Brain microvascular endothelial cell (primary cell): ENCODE results near the gene SLCO2A1.

Experiments
- DNase-seq: peaks from one replicate; pipeline ENCODE4 v3.0.0-alpha.2; 2020
- H3K27ac ChIP-seq: fragments of 250-450 bp; sonication (Bioruptor Pico); 2 replicates; pipeline ENCODE4 v1.5.1; 2020; ENCODE audit warnings: mild to moderate bottlenecking, moderate library complexity
- H3K27me3 ChIP-seq: fragments of 250-450 bp; sonication (Bioruptor Pico); replicated peaks from 2 replicates; pipeline ENCODE4 v1.5.1; 2020; ENCODE audit warnings: mild to moderate bottlenecking
- H3K36me3 ChIP-seq: fragments of 250-450 bp; sonication (Bioruptor Pico); replicated peaks from 2 replicates; pipeline ENCODE4 v1.5.1; 2020; ENCODE audit warnings: mild to moderate bottlenecking
- H3K4me3 ChIP-seq: 2 replicates; pipeline ENCODE4 v1.5.1; 2011; ENCODE audit warnings: low read depth, mild to moderate bottlenecking, control low read depth, low read length, moderate library complexity
- in situ Hi-C: cut with HindIII; loops from 2 replicates; pipeline ENCODE4 v1.10.0; 2017; ENCODE audit warnings: low sequenced_read_pairs, low pct_ligation_motif_present
- TF ChIP-seq, protein P1 (sequence below): IDR thresholded peaks from 2 replicates; pipeline ENCODE4 v1.5.1; 2011; ENCODE audit warnings: low read depth, mild to moderate bottlenecking, moderate library complexity, low read length, control low read depth, inconsistent platforms; ENCODE audit errors: missing control alignments

Gene SLCO2A1

DNA sequence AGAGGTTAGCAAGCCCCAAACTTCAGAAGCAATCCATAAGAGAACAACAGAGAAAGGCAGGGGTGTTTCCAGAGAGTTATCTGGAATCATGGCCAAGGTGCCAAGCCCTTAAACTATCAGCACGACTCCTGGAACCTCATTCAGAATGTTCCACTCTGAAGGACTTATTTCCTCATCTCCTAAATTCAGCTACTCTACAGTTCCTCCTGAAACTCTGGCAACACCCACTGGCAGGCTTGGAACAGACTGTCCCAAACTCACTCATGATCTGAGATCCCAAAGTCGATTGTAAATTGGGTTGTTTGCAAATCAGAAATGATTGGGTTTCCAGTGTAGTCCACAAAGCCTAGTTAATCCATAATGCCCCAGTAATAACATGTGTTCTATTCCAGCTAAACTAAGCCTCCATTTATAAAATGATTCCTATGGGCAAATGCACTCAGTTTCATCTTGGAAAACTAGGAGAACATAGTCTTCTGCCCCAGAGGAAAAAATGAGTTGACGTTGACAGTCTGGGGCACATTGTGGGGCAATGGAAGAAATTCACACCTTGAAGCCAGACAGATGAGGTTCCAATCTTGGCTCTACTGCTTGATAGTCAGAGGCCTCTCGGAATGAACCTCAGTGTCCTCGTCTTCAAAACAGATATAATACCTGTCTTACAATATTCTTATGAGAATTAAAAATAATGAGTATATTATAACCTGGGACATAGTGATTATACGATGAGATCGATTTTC, 65.9 kb downstream of the SLCO2A1 start:
- in situ Hi-C loops: no loop called here
- no peaks in the 10 kb centered on the region for H3K27me3 ChIP-seq
- DNase-seq: no peak
- H3K36me3 ChIP-seq: no peaks in the 10 kb centered on the region
- H3K4me3 ChIP-seq: no peak overlapping the region
- TF ChIP-seq, protein P1, sequence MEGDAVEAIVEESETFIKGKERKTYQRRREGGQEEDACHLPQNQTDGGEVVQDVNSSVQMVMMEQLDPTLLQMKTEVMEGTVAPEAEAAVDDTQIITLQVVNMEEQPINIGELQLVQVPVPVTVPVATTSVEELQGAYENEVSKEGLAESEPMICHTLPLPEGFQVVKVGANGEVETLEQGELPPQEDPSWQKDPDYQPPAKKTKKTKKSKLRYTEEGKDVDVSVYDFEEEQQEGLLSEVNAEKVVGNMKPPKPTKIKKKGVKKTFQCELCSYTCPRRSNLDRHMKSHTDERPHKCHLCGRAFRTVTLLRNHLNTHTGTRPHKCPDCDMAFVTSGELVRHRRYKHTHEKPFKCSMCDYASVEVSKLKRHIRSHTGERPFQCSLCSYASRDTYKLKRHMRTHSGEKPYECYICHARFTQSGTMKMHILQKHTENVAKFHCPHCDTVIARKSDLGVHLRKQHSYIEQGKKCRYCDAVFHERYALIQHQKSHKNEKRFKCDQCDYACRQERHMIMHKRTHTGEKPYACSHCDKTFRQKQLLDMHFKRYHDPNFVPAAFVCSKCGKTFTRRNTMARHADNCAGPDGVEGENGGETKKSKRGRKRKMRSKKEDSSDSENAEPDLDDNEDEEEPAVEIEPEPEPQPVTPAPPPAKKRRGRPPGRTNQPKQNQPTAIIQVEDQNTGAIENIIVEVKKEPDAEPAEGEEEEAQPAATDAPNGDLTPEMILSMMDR: no peak
- no peak overlapping the region for H3K27ac ChIP-seq

DNA sequence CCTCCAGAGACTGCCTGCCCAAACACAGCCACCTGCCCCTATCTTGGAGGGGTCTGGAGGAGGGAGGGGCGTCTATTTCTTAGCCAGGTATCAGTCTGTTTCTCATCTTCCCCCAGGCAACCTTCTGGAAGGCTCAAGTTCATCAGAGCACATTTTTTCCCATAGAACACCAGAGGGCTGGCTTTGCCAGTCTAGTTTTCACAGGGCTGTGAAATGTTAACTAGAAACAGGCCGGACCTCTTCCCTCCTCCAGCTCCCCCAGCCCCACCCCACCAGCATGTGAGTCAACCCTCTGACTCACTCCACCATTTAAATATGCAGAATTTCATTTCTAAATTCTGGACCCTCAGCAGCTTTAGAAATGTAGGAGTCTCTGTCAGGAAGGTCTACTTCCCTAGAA, 66.9 kb downstream of the SLCO2A1 start:
- no peaks in the 10 kb centered on the region for H3K36me3 ChIP-seq
- TF ChIP-seq, protein P1: no peak
- no peaks in the 10 kb centered on the region for H3K27me3 ChIP-seq
- no peak for DNase-seq
- in situ Hi-C loops: no loop called here
- H3K27ac ChIP-seq: no peak overlapping the region
- H3K4me3 ChIP-seq: no peak overlapping the region

DNA sequence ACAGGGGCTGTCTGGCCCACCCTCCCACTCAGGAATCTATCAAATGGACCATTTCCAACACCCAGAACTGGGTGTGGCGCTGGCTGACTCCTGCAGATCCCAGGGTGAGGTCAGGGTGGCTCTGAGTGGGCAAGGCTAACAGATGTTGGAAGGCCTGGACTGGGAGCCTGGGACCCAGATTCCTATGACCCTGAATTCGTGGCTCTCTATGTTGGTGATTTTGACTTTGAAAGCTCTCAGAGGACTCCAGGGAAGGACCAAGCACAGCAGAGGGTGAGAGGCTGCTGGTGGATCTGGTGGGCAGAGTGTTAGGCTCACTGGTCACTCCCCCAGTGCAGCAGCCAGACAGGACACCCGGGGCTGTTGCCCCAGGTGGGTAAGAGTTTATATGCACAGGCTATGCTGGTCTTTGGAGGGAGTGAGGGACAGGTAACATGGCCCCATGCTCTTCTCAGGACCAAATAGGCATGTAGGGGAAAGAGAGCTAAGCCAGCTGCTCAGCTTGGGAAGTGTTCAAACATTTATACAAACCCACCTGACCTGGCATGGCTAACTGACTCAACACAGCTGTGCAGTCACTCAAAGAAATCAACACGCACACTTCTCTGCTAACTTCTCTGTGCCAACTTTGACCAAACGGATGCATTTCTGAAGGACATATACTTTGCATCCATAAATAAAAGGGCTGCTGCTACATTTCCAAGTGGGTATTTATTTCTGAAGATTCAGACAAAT, 71.5 kb downstream of the SLCO2A1 start:
- no peak for DNase-seq
- in situ Hi-C loops: no loop called here
- H3K27ac ChIP-seq: no peak overlapping the region
- no peak overlapping the region for H3K4me3 ChIP-seq
- no peaks in the 10 kb centered on the region for H3K27me3 ChIP-seq
- H3K36me3 ChIP-seq: no peaks in the 10 kb centered on the region
- TF ChIP-seq, protein P1: no peak

GRCh38 chr3:133956982-133957381, 72.7 kb downstream of the SLCO2A1 start:
- TF ChIP-seq, protein P1: no peak
- no peak overlapping the region for H3K27ac ChIP-seq
- no peaks in the 10 kb centered on the region for H3K36me3 ChIP-seq
- no peak for DNase-seq
- in situ Hi-C loops: no loop called here
- no peaks in the 10 kb centered on the region for H3K27me3 ChIP-seq
- H3K4me3 ChIP-seq: no peak overlapping the region

DNA sequence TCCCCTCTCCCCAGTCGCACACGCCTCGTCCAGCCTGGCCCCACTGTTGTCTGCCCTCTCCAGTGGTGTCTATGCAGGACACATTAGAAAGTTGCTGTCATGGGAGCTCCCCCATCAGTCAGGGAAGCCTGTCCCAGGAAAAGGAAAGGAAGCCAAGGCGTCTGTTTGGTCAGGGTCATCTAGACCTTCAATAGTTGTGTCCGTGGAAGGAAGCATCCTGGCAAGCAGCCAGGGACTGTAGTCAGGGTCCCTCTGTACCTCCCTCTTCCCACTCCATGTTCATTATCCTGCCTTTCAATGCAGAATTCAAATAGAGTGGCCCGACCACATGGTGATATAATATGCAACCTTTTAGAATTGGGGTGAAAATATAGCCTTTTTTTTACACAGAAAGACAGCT, 73.4 kb downstream of the SLCO2A1 start:
- Histone ChIP-seq H3K27ac (no peak overlapping the region), H3K4me3 (no peak overlapping the region), H3K27me3 (no peaks in the 10 kb centered on the region), H3K36me3 (no peaks in the 10 kb centered on the region)
- DNase-seq: no peak
- TF ChIP-seq, protein P1: no peak
- in situ Hi-C loops: no loop called here
